ENCODE results near the gene PSTK.

Gene PSTK

DNA sequence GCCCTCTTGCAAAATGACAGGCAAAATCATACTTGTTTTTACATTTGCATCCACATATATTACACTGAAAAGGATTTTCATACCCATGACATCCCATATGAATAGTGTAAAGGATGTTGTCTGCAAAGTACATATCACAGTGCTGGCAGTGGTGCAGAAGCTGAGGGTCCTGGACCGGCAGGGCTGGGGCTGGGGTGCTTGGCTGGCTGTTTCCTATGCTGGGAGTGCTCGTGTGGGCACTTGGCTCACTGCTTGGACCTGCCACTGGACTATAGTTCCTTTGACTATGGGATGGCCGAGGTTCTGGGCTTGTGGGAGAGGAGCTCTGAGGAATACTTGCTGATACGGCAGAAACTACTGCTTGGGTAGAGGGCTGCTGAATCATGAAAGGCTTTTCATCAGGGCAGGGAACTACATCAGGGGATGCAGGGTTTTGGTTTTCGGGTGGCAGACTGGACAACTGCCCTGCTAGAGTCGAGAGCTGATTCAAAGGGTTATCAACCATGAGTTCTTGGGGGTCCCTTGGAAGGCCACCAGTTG, 13.7 kb downstream of the PSTK start:
- no peak for DNase-seq

GRCh38 chr10:122995936-122996335, 15.7 kb downstream of the PSTK start:
- DNase-seq = no peak

GRCh38 chr10:122997864-122998263, 17.7 kb downstream of the PSTK start:
- no peak for DNase-seq

DNA sequence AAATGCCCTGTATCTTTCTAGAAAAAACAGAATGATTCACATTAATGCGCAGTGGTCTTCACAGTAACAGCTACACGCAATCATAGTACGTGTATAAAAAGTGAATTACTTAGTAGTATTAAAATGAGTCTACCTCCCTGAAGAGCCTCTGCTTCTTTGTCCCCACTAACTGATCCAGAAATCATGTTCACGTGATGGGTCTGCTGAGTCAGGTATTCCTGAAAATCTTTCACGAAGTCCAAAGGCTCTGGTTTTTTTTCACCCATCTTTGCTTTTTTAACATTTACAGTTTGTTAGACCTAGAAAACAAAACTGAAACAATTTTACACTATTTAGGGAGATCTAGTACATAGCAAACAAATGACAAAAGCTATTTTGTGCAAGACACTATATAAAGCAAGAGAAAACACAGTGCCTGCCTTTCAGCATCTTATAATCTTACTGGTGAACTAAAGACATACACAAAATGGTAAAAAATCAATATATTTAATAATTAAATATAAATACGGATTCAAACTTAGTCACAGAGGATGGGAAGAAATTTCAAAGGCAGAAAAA, 18.2 kb downstream of the PSTK start:
- DNase-seq = no peak

DNA sequence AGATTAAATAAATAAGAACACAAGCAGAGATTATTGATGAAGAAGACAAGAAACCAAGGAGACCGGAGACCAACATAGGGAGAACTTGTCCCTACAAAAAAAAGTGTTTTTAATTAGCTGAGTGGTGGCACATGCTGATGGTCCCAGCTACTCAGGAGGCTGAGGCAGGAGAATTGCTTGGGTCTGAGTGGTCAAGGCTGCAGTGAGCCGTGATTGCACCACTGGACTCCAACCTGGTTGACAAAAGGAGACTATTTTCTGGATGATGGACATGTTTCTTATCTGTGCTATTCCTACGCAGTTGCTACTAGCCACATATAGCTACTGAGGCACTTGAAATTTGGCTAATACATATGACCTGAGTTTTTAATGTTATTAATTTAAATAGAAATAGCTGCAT, 18.7 kb downstream of the PSTK start:
- DNase-seq = no peak

- DNase-seq = no peak
Observed at GRCh38 chr10:122999347-122999746, 19.1 kb downstream of the PSTK start.

- DNase-seq = no peak
Observed at GRCh38 chr10:123000155-123000554, 20.0 kb downstream of the PSTK start.

DNA sequence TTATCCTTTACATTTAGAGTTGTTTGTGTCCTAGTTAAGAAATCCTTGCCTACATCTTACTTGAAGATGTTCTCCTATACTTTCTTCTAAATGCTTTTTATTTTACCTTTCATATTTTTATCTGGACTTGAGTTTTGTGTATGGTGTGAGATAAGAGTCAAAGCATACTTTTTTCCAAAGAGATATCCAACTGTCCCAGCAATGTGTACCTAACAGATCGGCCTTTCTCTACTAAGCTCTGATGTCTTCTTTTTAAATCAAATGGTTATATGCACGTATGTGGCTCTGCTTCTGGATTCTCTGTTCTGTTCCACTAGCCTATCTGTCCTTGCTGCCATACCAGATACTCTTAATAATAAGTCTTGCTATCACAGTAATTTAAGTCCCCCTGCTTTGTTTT, 21.2 kb downstream of the PSTK start:
- DNase-seq = no peak

DNA sequence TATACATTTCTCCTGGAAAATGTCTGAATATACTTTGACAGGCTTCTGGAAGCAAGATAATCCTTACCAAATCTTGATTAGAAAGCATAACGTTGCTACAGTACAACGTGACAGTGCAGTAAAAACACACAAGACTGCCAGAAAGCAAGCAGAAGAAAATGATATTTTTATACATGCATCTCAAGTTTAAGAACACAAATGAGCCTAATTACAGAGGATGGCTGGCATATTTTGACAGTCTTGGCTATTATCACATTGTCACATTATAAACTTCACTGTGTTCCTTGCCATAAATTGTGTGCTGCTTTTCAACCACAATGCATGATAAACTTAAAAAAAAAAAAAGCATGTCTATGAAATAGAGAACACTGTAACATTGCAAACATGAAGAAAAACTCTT, 24.1 kb downstream of the PSTK start:
- DNase-seq = no peak

GRCh38 chr10:123007558-123008354, 27.6 kb downstream of the PSTK start:
- peak; percentile 31 for DNase-seq

DNA sequence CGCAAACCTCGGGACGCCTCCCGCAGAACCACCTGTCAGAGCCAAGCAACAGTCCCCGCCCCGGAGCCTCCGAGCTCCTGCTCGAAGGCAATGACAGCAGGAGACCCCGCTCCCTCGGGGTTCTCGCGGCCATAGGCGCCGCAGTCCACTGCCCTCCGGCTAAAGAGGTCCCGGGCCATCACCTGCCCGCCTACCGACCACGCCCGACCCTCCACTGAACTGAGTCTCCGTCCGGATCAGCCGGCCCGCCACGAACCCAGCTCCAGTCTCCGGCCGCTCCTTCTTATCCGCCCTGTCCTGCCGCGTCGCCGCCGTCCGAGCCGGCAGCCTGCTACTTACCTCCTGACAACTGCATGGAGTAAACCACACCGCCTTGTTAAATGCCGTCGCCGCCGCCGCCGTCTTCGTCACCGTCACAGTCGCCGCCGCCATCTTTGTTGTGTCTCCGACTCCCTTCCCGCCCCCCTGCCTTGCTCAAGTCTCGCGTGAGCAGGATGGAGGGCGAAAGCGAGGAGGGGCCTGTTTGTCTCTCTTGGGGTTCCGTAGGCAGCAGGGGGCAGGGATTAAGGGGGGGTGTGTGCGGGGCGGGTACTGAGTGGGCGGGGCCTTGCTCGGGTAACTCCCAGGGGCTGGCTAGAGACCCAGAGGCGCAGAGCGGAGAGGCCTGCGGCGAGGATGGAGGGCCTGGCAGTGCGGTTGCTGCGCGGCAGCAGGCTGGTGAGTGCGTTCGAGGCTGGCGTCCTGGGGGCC, 28.3 kb downstream of the PSTK start, which contains the start of the genes ACADSB and IKZF5:
TSS of gene ACADSB (plus strand) at position 652 of the 750 bp plus-strand sequence. CDS start at position 676, 24 bp downstream.
TSS of gene IKZF5 (minus strand) at position 441 of the 750 bp plus-strand sequence. CDS start 10,170 bp downstream, outside the sequence.
- DNase-seq = peak; percentile 96

GRCh38 chr10:123009105-123009820, 29.1 kb downstream of the PSTK start:
- DNase-seq = peak; percentile 8

- no peak for DNase-seq
Observed at GRCh38 chr10:123011987-123012386, 31.8 kb downstream of the PSTK start.

DNA sequence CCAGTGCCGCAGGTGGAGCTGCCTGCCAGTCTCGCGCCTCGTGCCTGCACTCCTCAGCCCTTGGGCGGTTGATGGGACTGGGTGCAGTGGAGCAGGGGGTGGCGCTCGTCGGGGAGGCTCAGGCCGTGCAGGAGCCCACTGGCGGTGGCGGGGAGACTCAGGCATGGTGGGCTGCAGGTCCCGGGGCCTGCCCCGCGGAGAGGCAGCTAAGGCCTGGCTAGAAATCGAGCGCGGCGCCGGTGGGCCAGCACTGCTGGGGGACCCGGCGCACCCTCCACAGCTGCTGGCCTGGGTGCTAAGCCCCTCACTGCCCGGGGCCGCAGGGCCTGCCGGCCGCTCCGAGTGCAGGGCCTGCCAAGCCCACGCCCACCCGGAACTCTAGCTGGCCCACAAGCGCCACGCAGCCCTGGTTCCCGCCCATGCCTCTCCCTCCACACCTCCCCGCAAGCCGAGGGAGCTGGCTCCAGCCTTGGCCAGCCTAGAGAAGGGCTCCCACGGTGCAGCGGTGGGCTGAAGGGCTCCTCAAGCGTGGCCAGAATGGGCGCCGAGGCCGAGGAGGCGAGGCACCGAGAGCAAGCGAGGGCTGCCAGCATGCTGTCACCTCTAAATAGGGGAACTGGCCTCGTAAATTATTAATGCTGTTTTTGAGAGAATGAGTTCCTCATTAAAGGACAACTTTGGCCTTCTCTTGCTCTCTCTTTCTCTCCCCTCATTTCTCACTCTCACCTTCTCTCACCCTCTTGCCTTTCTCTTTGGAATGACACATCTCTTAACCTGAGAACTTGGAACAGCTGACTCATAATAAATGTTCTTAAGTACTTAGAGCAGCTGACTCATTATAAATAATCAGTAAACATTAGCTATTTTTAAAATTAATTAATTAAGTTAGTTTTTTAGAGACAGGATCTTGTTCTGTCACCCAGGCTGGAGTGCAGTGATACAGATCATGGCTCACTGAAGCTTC, 33.5 kb downstream of the PSTK start:
- DNase-seq = no peak

- no peak for DNase-seq
Observed at GRCh38 chr10:123014772-123015171, 34.6 kb downstream of the PSTK start.

GRCh38 chr10:123016228-123016627, 36.0 kb downstream of the PSTK start:
- DNase-seq = no peak

DNA sequence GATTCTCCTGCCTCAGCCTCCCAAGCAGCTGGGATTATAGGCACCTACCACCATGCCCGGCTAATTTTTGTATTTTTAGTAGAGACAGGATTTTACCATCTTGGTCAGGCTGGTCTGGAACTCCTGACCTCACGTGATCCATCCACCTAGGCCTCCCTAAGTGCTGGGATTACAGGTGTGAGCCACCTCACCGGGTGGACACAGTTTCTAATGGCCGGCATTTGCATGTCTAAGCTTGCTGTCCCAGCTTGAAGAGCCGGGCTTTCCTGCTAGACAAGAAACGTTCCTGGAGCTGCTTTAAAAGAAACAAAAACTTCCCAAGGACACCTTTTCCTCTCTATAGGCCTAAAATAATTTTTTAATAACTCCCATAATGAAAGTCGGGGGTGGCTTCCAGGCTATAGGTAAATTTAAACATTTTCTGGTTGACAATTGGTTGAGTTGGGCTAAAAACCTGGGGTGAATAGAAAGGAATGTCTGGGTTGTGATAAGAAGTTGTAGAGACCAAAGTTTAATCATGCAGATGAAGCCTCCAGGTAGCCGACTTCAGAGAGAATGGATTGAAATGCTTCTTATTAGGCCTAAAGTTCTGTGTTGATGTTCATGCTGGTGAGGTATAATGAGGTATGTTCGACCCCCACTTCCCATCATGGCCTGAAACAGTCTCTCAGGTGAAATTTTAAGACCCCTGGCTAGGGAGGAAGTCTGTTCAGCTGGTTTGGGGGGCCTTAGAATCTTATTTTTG, 37.4 kb downstream of the PSTK start:
- no peak for DNase-seq

DNA sequence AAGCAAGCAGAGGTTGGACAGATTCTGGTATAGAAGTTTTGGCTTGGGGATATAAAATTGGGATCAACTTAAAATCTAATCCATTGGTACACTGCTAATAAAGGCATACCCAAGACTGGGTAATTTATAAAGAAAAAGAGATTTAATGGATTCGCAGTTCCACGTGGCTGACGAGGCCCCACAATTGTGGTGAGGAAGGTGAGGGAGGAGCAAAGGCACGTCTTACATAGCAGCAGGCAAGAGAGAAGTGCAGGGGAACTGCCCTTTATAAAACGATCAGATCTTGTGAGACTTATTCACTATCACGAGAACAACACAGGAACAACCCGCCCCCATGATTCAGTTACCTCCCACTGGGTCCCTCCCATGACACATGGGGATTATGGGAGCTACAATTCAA, 38.3 kb downstream of the PSTK start:
- DNase-seq = no peak

DNA sequence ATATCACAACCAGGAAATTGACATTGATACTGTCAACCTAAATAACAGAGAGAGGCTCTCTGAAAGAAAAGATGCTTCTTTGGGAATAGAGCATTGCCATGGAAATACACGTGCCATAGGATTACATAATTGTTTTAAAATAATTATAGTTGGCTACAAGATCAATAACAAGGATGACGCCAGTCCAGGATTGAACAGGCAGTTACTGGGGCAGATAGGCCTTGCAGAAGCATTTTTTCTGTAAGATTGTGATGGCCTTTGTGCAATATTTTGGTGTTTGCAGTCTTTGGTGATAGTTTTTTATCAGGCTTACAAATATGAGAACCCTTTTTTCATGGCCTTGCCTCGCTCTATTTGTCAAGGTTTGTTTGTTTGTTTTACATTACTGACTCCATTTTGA, 39.1 kb downstream of the PSTK start:
- DNase-seq = no peak

DNA sequence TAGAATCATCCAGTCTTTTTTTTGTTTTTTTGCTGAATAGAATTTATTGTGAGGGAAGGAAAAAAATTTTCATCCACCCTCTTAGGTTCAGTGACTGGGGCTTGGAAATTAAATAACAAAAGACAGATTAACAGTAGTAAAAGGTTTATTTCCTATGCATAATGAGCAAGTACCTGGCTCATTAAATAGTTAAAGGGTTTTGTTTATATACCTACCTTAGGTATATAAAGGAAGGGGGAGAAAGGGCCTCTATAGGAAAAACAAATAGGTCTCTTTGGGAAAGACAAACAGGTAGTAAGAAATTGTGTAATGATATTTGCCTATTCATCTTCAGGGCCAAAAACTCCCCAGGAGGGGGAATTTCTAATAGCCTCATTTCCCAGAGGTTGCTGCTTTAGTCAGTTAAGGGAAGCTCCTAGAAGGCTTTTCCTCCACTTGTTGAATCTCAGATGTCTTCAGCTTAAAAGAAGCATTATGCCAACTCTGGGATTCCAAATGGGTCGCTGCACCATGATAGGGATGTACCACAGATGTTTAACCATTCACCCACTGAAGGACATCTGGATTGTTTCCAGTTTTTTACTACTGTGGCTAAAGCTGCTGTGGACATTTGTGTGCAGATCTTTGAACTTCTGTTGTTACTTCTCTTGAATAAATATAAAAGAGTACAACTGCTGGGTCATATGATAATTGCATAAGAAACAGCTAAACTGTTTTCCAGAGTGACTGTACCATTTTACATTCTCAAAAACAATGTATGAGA, 39.9 kb downstream of the PSTK start:
- DNase-seq = no peak
